Measurements from ENCODE around the gene NXPH2.
A peak's percentile ranks its signal among the peaks of the same experiment; 100 is the strongest.
"Not testable (repeated sequence)": the region's sequence is repeated elsewhere in the genome, so short reads cannot be mapped to it uniquely, and the experiment has no call there.

Gene NXPH2

GRCh38 chr2:138707392-138708074 is 72.7 kb downstream of the NXPH2 start:
- DNase-seq: no peak

GRCh38 chr2:138703242-138703641 is 76.9 kb downstream of the NXPH2 start:
- no peak for DNase-seq

- DNase-seq: no peak
Measured at GRCh38 chr2:138700716-138701115, 79.5 kb downstream of the NXPH2 start.

- no peak for DNase-seq
Measured at GRCh38 chr2:138699421-138699820, 80.8 kb downstream of the NXPH2 start.

- no peak for DNase-seq
Measured at GRCh38 chr2:138698428-138698827, 81.8 kb downstream of the NXPH2 start.

- no peak for DNase-seq
Measured at GRCh38 chr2:138691667-138692066, 88.5 kb downstream of the NXPH2 start.

- peak in 1 of 2 donors; percentile 22 for DNase-seq
Measured at GRCh38 chr2:138689705-138690104, 90.5 kb downstream of the NXPH2 start.

- no peak for DNase-seq
Measured at GRCh38 chr2:138682163-138682562, 98.0 kb downstream of the NXPH2 start.

GRCh38 chr2:138677221-138677620 is 103.0 kb downstream of the NXPH2 start:
- no peak for DNase-seq

GRCh38 chr2:138676619-138677021 is 103.6 kb downstream of the NXPH2 start:
- no peak for DNase-seq

- no peak for DNase-seq
Measured at GRCh38 chr2:138671566-138671965, 108.6 kb downstream of the NXPH2 start.

- no peak for DNase-seq
Measured at GRCh38 chr2:138670734-138671133, 109.5 kb downstream of the NXPH2 start.

- no peak for DNase-seq
Measured at GRCh38 chr2:138665937-138666336, 114.3 kb downstream of the NXPH2 start.

GRCh38 chr2:138658187-138658894 is 121.8 kb downstream of the NXPH2 start:
- no peak for DNase-seq

- no peak for DNase-seq
Measured at GRCh38 chr2:138654146-138654545, 126.0 kb downstream of the NXPH2 start.

GRCh38 chr2:138652378-138652777 is 127.8 kb downstream of the NXPH2 start:
- DNase-seq: no peak

GRCh38 chr2:138649571-138649970 is 130.6 kb downstream of the NXPH2 start:
- no peak for DNase-seq

- no peak for DNase-seq
Measured at GRCh38 chr2:138648606-138649005, 131.6 kb downstream of the NXPH2 start.

- DNase-seq: not testable (repeated sequence)
Measured at GRCh38 chr2:138644776-138645175, 135.4 kb downstream of the NXPH2 start.

- DNase-seq: no peak
Measured at GRCh38 chr2:138640921-138641676, 139.1 kb downstream of the NXPH2 start.

- no peak for DNase-seq
Measured at GRCh38 chr2:138637686-138638085, 142.5 kb downstream of the NXPH2 start.

- no peak for DNase-seq
Measured at GRCh38 chr2:138637061-138637460, 143.1 kb downstream of the NXPH2 start.

GRCh38 chr2:138633049-138633448 is 147.1 kb downstream of the NXPH2 start:
- DNase-seq: no peak

All from CD4-positive, alpha-beta T cell treated with Interleukin-4 for 1 hour (primary cell).